A673 (cell line): ENCODE data around the gene AGMO. TPM values are rescaled to one million over a fixed set of nuclear protein-coding genes. Genes with fewer than 3 reads are reported as not detected.

Source experiments
- BruUV-seq: library from RNA; stranded (reverse); fragments of 400-500 nt; replicated peaks from 2 replicates; lab custom pipeline; 2021; lab: Mats Ljungman, UMichigan
- CTCF ChIA-PET: fragments of 300-600 bp; sonication (Branson Sonifier 250); formaldehyde crosslinking; loops from one replicate; lab custom pipeline; 2022; ENCODE audit warnings: antibody characterized with exemption; lab: Charles Lee
- POLR2A ChIA-PET: fragments of 300-600 bp; sonication (Branson Sonifier 250); formaldehyde crosslinking; loops from one replicate; lab custom pipeline; 2022; ENCODE audit warnings: antibody characterized with exemption; ENCODE audit not compliant: low non-redundant PET; lab: Charles Lee
- DNase-seq: peaks from one replicate; pipeline ENCODE4 v3.0.0-alpha.2; 2015; ENCODE audit warnings: low spot score
- H3K27ac ChIP-seq: fragments of 200-600 bp; sonication (generic); 2 replicates; pipeline ENCODE4 v1.5.1; 2016; ENCODE audit warnings: mixed run types, low read depth, mild to moderate bottlenecking, mixed read lengths, antibody characterized with exemption, low read length; ENCODE audit not compliant: poor library complexity, severe bottlenecking
- H3K27me3 ChIP-seq: fragments of 200-600 bp; sonication (generic); replicated peaks from 2 replicates; pipeline ENCODE4 v1.6.1; 2017; ENCODE audit warnings: mixed run types, low read depth, mild to moderate bottlenecking, mixed read lengths, antibody characterized with exemption, low read length; ENCODE audit not compliant: insufficient read depth, poor library complexity
- H3K36me3 ChIP-seq: fragments of 200-600 bp; sonication (generic); 2 replicates; pipeline ENCODE4 v1.6.1; 2016; ENCODE audit warnings: mixed run types, mild to moderate bottlenecking, mixed read lengths, antibody characterized with exemption, low read length; ENCODE audit not compliant: insufficient read depth, poor library complexity, severe bottlenecking
- H3K4me1 ChIP-seq: fragments of 200-600 bp; sonication (generic); 2 replicates; pipeline ENCODE4 v1.6.1; 2017; ENCODE audit warnings: mixed run types, mild to moderate bottlenecking, mixed read lengths, antibody characterized with exemption, low read length; ENCODE audit not compliant: insufficient read depth, poor library complexity, severe bottlenecking
- H3K4me3 ChIP-seq: fragments of 200-600 bp; sonication (generic); 2 replicates; pipeline ENCODE4 v1.5.1; 2016; ENCODE audit warnings: low read depth, mixed run types, mild to moderate bottlenecking, mixed read lengths, low read length; ENCODE audit not compliant: poor library complexity, severe bottlenecking
- H3K9me3 ChIP-seq: fragments of 200-600 bp; sonication (generic); 2 replicates; pipeline ENCODE4 v1.6.1; 2016; ENCODE audit warnings: mixed run types, low read depth, mild to moderate bottlenecking, mixed read lengths, antibody characterized with exemption, low read length; ENCODE audit not compliant: poor library complexity, severe bottlenecking
- CTCF ChIP-seq: fragments of 300-800, 200-600 bp; sonication (generic); conservative IDR thresholded peaks from 2 replicates; pipeline ENCODE4 v1.5.1; 2017; ENCODE audit warnings: low read depth, mild to moderate bottlenecking, antibody characterized with exemption, low read length, moderate library complexity, mixed read lengths
- EZH2 ChIP-seq: fragments of 200-600 bp; sonication (generic); IDR thresholded peaks from 2 replicates; pipeline ENCODE4 v1.6.1; 2017; ENCODE audit warnings: borderline replicate concordance, low read depth, mild to moderate bottlenecking, mixed read lengths, antibody characterized with exemption, low read length; ENCODE audit not compliant: poor library complexity, severe bottlenecking
- intact Hi-C: fragments of 100-400 bp; cut with micrococcal nuclease; formaldehyde crosslinking; loops from one replicate; pipeline ENCODE4 v1.10.0; 2022; ENCODE audit not compliant: unreplicated experiment
- total RNA-seq: library from RNA; stranded (reverse); gene quantifications from 2 replicates; pipeline ENCODE4 v1.2.3, GENCODE V29; 2021

AGMO gene
- total RNA-seq, 1 experiment from 2014 or later = not detected

GRCh38 chr7:15168489-15168888 lies 393.3 kb downstream of the AGMO start:
- Histone ChIP-seq H3K9me3 (no peaks in the 10 kb centered on the region), H3K27me3 (no peaks in the 10 kb centered on the region), H3K27ac (no peak overlapping the region), H3K4me1 (no peaks in the 10 kb centered on the region), H3K36me3 (no peaks in the 10 kb centered on the region), H3K4me3 (no peak overlapping the region)
- peak; percentile 3 for DNase-seq
- intact Hi-C loops = no loop called here
- no TSS peak for BruUV-seq
- POLR2A ChIA-PET = no interaction called here
- TF ChIP-seq CTCF (0 out of 2 replicates have a peak, but pooled peaks have one; percentile 17), EZH2 (no peak)
- CTCF ChIA-PET = no interaction called here

- no peak overlapping the region for H3K27ac ChIP-seq
- intact Hi-C loops = no loop called here
- no peaks in the 10 kb centered on the region for H3K9me3 ChIP-seq
- ChIA-PET POLR2A (no interaction called here), CTCF (no interaction called here)
- no peaks in the 10 kb centered on the region for H3K27me3 ChIP-seq
- no peaks in the 10 kb centered on the region for H3K4me1 ChIP-seq
- no peak for DNase-seq
- H3K4me3 ChIP-seq = no peak overlapping the region
- TF ChIP-seq EZH2 (no peak), CTCF (no peak)
- BruUV-seq = no TSS peak
- no peaks in the 10 kb centered on the region for H3K36me3 ChIP-seq
Measured at GRCh38 chr7:15167912-15168311, 393.9 kb downstream of the AGMO start.

- Histone ChIP-seq H3K4me1 (no peaks in the 10 kb centered on the region), H3K4me3 (no peak overlapping the region), H3K27ac (no peak overlapping the region), H3K27me3 (no peaks in the 10 kb centered on the region), H3K9me3 (no peaks in the 10 kb centered on the region), H3K36me3 (no peaks in the 10 kb centered on the region)
- CTCF ChIA-PET = no interaction called here
- intact Hi-C loops = no loop called here
- no TSS peak for BruUV-seq
- DNase-seq = no peak
- POLR2A ChIA-PET = no interaction called here
- no peak for TF ChIP-seq EZH2
- no peak for TF ChIP-seq CTCF
Measured at GRCh38 chr7:15166620-15167019, 395.2 kb downstream of the AGMO start.
